ENCODE data around the gene NPR2.

Gene NPR2

GRCh38 chr9:35743880-35744518 is 47.4 kb upstream of the NPR2 start:
- peaks cover 22% of the 10 kb centered on the region; the same call in 1 of the 2 replicates for H3K36me3 ChIP-seq (ENCODE audit: insufficient read depth, low read length)
- peaks cover 51% of the 10 kb centered on the region for H3K79me2 ChIP-seq (ENCODE audit: insufficient read depth, low read length)

GRCh38 chr9:35745569-35745968 is 45.8 kb upstream of the NPR2 start:
- H2AFZ ChIP-seq (ENCODE audit: low read length): no peak overlapping the region
- H3K4me2 ChIP-seq (ENCODE audit: low read depth, low read length, poor library complexity, severe bottlenecking): peak overlapping the region; percentile 87
- no peaks in the 10 kb centered on the region for H3K9me2 ChIP-seq (replicated peaks; ENCODE audit: low read depth, low read length)
- TF ChIP-seq EZH2phosphoT487 (IDR thresholded peaks at IDR 0.05; ENCODE audit: borderline replicate concordance) (no peak), CTCF (conservative IDR thresholded peaks at IDR 0.05; ENCODE audit: low read length) (no peak)
- peaks cover 60% of the 10 kb centered on the region for H3K79me2 ChIP-seq (ENCODE audit: insufficient read depth, low read length)
- no peaks in the 10 kb centered on the region for H3K27me3 ChIP-seq (ENCODE audit: insufficient read depth, low read length, poor library complexity, severe bottlenecking)
- H3K4me1 ChIP-seq (ENCODE audit: insufficient read depth, low read length, poor library complexity, severe bottlenecking): peaks cover 47% of the 10 kb centered on the region
- peaks cover 33% of the 10 kb centered on the region for H4K20me1 ChIP-seq (ENCODE audit: insufficient read depth, low read length, poor library complexity, severe bottlenecking)
- H3K9ac ChIP-seq (ENCODE audit: low read depth, low read length, poor library complexity, severe bottlenecking): peak overlapping the region; percentile 34
- H3K9me3 ChIP-seq (ENCODE audit: insufficient read depth, low read depth, low read length): no peaks in the 10 kb centered on the region
- H3F3A ChIP-seq (ENCODE audit: low read depth): no peaks in the 10 kb centered on the region
- peak overlapping the region; percentile 90 for H3K4me3 ChIP-seq (ENCODE audit: low read length, poor library complexity, severe bottlenecking)
- H3K36me3 ChIP-seq (ENCODE audit: insufficient read depth, low read length): peaks cover 7% of the 10 kb centered on the region; the same call in 1 of the 2 replicates

More at GRCh38 chr9:35743880-35744518, 47.4 kb upstream of the NPR2 start:
- H3K9me3 ChIP-seq (ENCODE audit: insufficient read depth, low read depth, low read length): no peaks in the 10 kb centered on the region
- TF ChIP-seq CTCF (conservative IDR thresholded peaks at IDR 0.05; ENCODE audit: low read length) (no peak), EZH2phosphoT487 (IDR thresholded peaks at IDR 0.05; ENCODE audit: borderline replicate concordance) (no peak)
- H3K27me3 ChIP-seq (ENCODE audit: insufficient read depth, low read length, poor library complexity, severe bottlenecking): no peaks in the 10 kb centered on the region
- H3F3A ChIP-seq (ENCODE audit: low read depth): no peaks in the 10 kb centered on the region
- H3K4me2 ChIP-seq (ENCODE audit: low read depth, low read length, poor library complexity, severe bottlenecking): peak overlapping the region; percentile 23
- no peak overlapping the region for H3K9ac ChIP-seq (ENCODE audit: low read depth, low read length, poor library complexity, severe bottlenecking)
- H3K4me1 ChIP-seq (ENCODE audit: insufficient read depth, low read length, poor library complexity, severe bottlenecking): peaks cover 38% of the 10 kb centered on the region
- no peak overlapping the region for H3K4me3 ChIP-seq (ENCODE audit: low read length, poor library complexity, severe bottlenecking)
- no peak overlapping the region for H2AFZ ChIP-seq (ENCODE audit: low read length)
- H4K20me1 ChIP-seq (ENCODE audit: insufficient read depth, low read length, poor library complexity, severe bottlenecking): peaks cover 36% of the 10 kb centered on the region
- no peaks in the 10 kb centered on the region for H3K9me2 ChIP-seq (replicated peaks; ENCODE audit: low read depth, low read length)

- Histone ChIP-seq H3K36me3 (ENCODE audit: insufficient read depth, low read length) (peaks cover 7% of the 10 kb centered on the region; the same call in 1 of the 2 replicates), H3K79me2 (ENCODE audit: insufficient read depth, low read length) (peaks cover 61% of the 10 kb centered on the region)
These were observed 44.8 kb upstream of the NPR2 start for GRCh38 chr9:35746583-35746982.

More at GRCh38 chr9:35746583-35746982, 44.8 kb upstream of the NPR2 start:
- Histone ChIP-seq H3K4me2 (ENCODE audit: low read depth, low read length, poor library complexity, severe bottlenecking) (peak overlapping the region; percentile 87), H4K20me1 (ENCODE audit: insufficient read depth, low read length, poor library complexity, severe bottlenecking) (peaks cover 33% of the 10 kb centered on the region), H3K9me3 (ENCODE audit: insufficient read depth, low read depth, low read length) (no peaks in the 10 kb centered on the region), H2AFZ (ENCODE audit: low read length) (no peak overlapping the region), H3K9me2 (replicated peaks; ENCODE audit: low read depth, low read length) (no peaks in the 10 kb centered on the region), H3F3A (ENCODE audit: low read depth) (no peaks in the 10 kb centered on the region), H3K4me1 (ENCODE audit: insufficient read depth, low read length, poor library complexity, severe bottlenecking) (peaks cover 45% of the 10 kb centered on the region), H3K9ac (ENCODE audit: low read depth, low read length, poor library complexity, severe bottlenecking) (peak overlapping the region; percentile 79), H3K4me3 (ENCODE audit: low read length, poor library complexity, severe bottlenecking) (peak overlapping the region; percentile 90), H3K27me3 (ENCODE audit: insufficient read depth, low read length, poor library complexity, severe bottlenecking) (no peaks in the 10 kb centered on the region)
- TF ChIP-seq EZH2phosphoT487 (IDR thresholded peaks at IDR 0.05; ENCODE audit: borderline replicate concordance) (no peak), CTCF (conservative IDR thresholded peaks at IDR 0.05; ENCODE audit: low read length) (no peak)

Measured in Loucy (cell line).